GM12878 (cell line): ENCODE results near the gene JAG2. TPM values are rescaled to one million over a fixed set of nuclear protein-coding genes. Genes with fewer than 3 reads are reported as not detected.

ENCODE experiments used
- ATAC-seq: fragments of 200-7000 bp; cut with Tn5 transposase; 3 replicates; pipeline ENCODE4 v1.9.1; 2020; ENCODE audit warnings: mild to moderate bottlenecking, moderate library complexity
- BruUV-seq: library from RNA; stranded (reverse); fragments of 400-500 nt; replicated peaks from 2 replicates; lab custom pipeline; 2021; lab: Mats Ljungman, UMichigan
- CTCF ChIA-PET: fragments of 300-600 bp; sonication (Branson Sonifier 250); formaldehyde crosslinking; extraction: SDS; loops from one replicate; lab custom pipeline; 2021; ENCODE audit warnings: inconsistent platforms; lab: Yijun Ruan, JAX
- POLR2A ChIA-PET: fragments of 350-600 bp; formaldehyde crosslinking; extraction: SDS; loops from one replicate; lab custom pipeline; 2021; ENCODE audit warnings: inconsistent platforms; lab: Charles Lee
- RAD21 ChIA-PET: fragments of 300-600 bp; sonication (Branson Sonifier 250); formaldehyde crosslinking; loops from one replicate; lab custom pipeline; 2023; ENCODE audit warnings: antibody characterized with exemption; ENCODE audit not compliant: unreplicated experiment; lab: Charles Lee
- SMC1A ChIA-PET: fragments of 300-600 bp; sonication (Branson Sonifier 250); formaldehyde crosslinking; loops from one replicate; lab custom pipeline; 2023; ENCODE audit not compliant: unreplicated experiment, uncharacterized antibody; lab: Charles Lee
- DNase-seq: peaks from one replicate; pipeline ENCODE4 v3.0.0-alpha.2; 2011; ENCODE audit warnings: low read depth, low spot score
- FAIRE-seq: peaks from 3 replicates; lab custom pipeline; 2011; peaks lifted over from hg19 to GRCh38; lab: Jason Lieb, UNC
- H2AFZ ChIP-seq: 2 replicates; pipeline ENCODE4 v1.6.0; 2011; ENCODE audit warnings: low read depth, low read length, control low read depth; ENCODE audit not compliant: control insufficient read depth
- H3K27ac ChIP-seq: 2 replicates; pipeline ENCODE4 v1.5.1; 2011; ENCODE audit warnings: control low read depth; ENCODE audit not compliant: control insufficient read depth, insufficient read depth
- H3K27me3 ChIP-seq, 2 experiments: replicated peaks in 1 of 2; 2 replicates each; pipeline versions ENCODE4 v1.6.0 to v1.6.1; 2011; ENCODE audit warnings: low read length in 1 of 2; ENCODE audit not compliant: control insufficient read depth in 2 of 2, insufficient read depth in 2 of 2
- H3K36me3 ChIP-seq, 2 experiments: 2 replicates each; pipeline ENCODE4 v1.5.1; 2011; ENCODE audit warnings: low read length in 1 of 2; ENCODE audit not compliant: control insufficient read depth in 2 of 2, insufficient read depth in 2 of 2
- H3K4me1 ChIP-seq: 2 replicates; pipeline ENCODE4 v1.6.1; 2011; ENCODE audit warnings: mild to moderate bottlenecking, low read length, moderate library complexity, mixed read lengths; ENCODE audit not compliant: control insufficient read depth, insufficient read depth
- H3K4me2 ChIP-seq: 2 replicates; pipeline ENCODE4 v1.6.0; 2011; ENCODE audit warnings: control low read depth; ENCODE audit not compliant: control insufficient read depth, insufficient read depth
- H3K4me3 ChIP-seq: fragments of 200-600 bp; sonication (generic); 2 replicates; pipeline ENCODE4 v1.5.1; 2016
- H3K79me2 ChIP-seq: 2 replicates; pipeline ENCODE4 v1.6.0; 2011; ENCODE audit warnings: low read length; ENCODE audit not compliant: control insufficient read depth, insufficient read depth
- H3K9ac ChIP-seq: 2 replicates; pipeline ENCODE4 v1.8.0; 2011; ENCODE audit warnings: low read length, control low read depth, mixed read lengths; ENCODE audit not compliant: control insufficient read depth, insufficient read depth
- H3K9me3 ChIP-seq: replicated peaks from 3 replicates; pipeline ENCODE4 v1.5.1; 2011; ENCODE audit warnings: mild to moderate bottlenecking, low read length; ENCODE audit not compliant: control insufficient read depth, insufficient read depth
- H4K20me1 ChIP-seq: 2 replicates; pipeline ENCODE4 v1.6.0; 2011; ENCODE audit not compliant: control insufficient read depth, insufficient read depth
- ASH2L ChIP-seq: fragments of 300-600, 200-600 bp; sonication (generic); IDR thresholded peaks from 2 replicates; pipeline ENCODE4 v1.6.1; 2017; ENCODE audit warnings: low read depth, mild to moderate bottlenecking, borderline replicate concordance
- CBFB ChIP-seq: IDR thresholded peaks from 2 replicates; pipeline ENCODE4 v1.6.1; 2016; ENCODE audit warnings: antibody characterized with exemption, low read depth
- GABPA ChIP-seq: IDR thresholded peaks from 2 replicates; pipeline ENCODE4 v1.6.1; 2014; ENCODE audit warnings: antibody characterized with exemption, low read depth, mild to moderate bottlenecking, inconsistent platforms
- GATAD2B ChIP-seq: fragments of 450-650 bp; conservative IDR thresholded peaks from 2 replicates; pipeline ENCODE4 v1.6.1; 2017; ENCODE audit warnings: low read depth, mild to moderate bottlenecking, moderate library complexity
- MTA3 ChIP-seq: IDR thresholded peaks from 2 replicates; pipeline ENCODE4 v1.6.1; 2012; ENCODE audit warnings: low read length, inconsistent platforms, borderline replicate concordance
- NFIC ChIP-seq: IDR thresholded peaks from 2 replicates; pipeline ENCODE4 v1.6.1; 2012; ENCODE audit warnings: low read depth, mild to moderate bottlenecking, inconsistent platforms, low read length, moderate library complexity
- NFYB ChIP-seq: IDR thresholded peaks from 2 replicates; pipeline ENCODE4 v1.6.1; 2011; ENCODE audit warnings: low read depth, mild to moderate bottlenecking, low read length, improper control_type of control experiment, moderate library complexity; ENCODE audit not compliant: insufficient read depth
- RUNX3 ChIP-seq: IDR thresholded peaks from 2 replicates; pipeline ENCODE4 v1.6.1; 2012; ENCODE audit warnings: low read length, inconsistent platforms
- SIN3A ChIP-seq: IDR thresholded peaks from 2 replicates; pipeline ENCODE4 v1.6.1; 2012; ENCODE audit warnings: low read depth, low read length, improper control_type of control experiment
- SIX5 ChIP-seq: IDR thresholded peaks from 2 replicates; pipeline ENCODE4 v1.6.1; 2011; ENCODE audit warnings: mild to moderate bottlenecking, low read depth, low read length, moderate library complexity; ENCODE audit not compliant: severe bottlenecking
- SP1 ChIP-seq: IDR thresholded peaks from one replicate; pipeline ENCODE4 v1.6.1; 2011; ENCODE audit warnings: low read depth, low read length
- SREBF2 ChIP-seq: IDR thresholded peaks from 2 replicates; pipeline ENCODE4 v1.6.1; 2012; ENCODE audit warnings: mild to moderate bottlenecking, low read length
- ZNF622 ChIP-seq: fragments of 450-650 bp; IDR thresholded peaks from 2 replicates; pipeline ENCODE4 v1.6.1; 2017; ENCODE audit warnings: mild to moderate bottlenecking, inconsistent platforms
- ZSCAN29 ChIP-seq: fragments of 450-650 bp; IDR thresholded peaks from 2 replicates; pipeline ENCODE4 v1.6.1; 2017; ENCODE audit warnings: mild to moderate bottlenecking, moderate library complexity
- WGBS: methylation state at CpG from one replicate; pipeline ENCODE4 v1.1.6; 2016; ENCODE audit warnings: low lambda C conversion rate; ENCODE audit not compliant: insufficient replicate concordance, insufficient coverage; ENCODE audit errors: missing lambda C conversion rate; 5-methylcytosine and 5-hydroxymethylcytosine counted together
- in situ Hi-C: fragments of 300-500 bp; cut with MboI; formaldehyde crosslinking; loops from 9 replicates; pipeline ENCODE4 v1.14.3; 2018; ENCODE audit warnings: mixed read lengths
- intact Hi-C: fragments of 100-400 bp; cut with micrococcal nuclease; formaldehyde crosslinking; loops from one replicate; pipeline ENCODE4 v1.14.2; 2022; ENCODE audit not compliant: unreplicated experiment
- polyA plus RNA-seq, 11 experiments: library from polyadenylated mRNA; depleted of rRNA in 4 of 11; unstranded in 6 of 11; stranded (reverse) in 5 of 11; fragments of >200 nt; fragmentation: Nextera tagmentation in 4 of 11; fragmentation: Illumina TruSeq in 1 of 11; extraction: Ambion mirVana in 4 of 11; extraction: Trizol in 1 of 11; gene quantifications; 1 replicate in 1 of 11; 2 replicates in 10 of 11; pipeline versions ENCODE4 v1.2.1 to v1.2.3, GENCODE V29; 2011 to 2016; ENCODE audit warnings: inconsistent platforms in 2 of 11, missing spikeins in 2 of 11, low read depth in 1 of 11
- total RNA-seq, 4 experiments: library from RNA; depleted of rRNA in 3 of 4; stranded (reverse); fragments of >200 nt in 3 of 4; fragmentation: Illumina TruSeq in 1 of 4; extraction: Trizol in 1 of 4; gene quantifications; 2 replicates each; pipeline versions ENCODE4 v1.2.1 to v1.2.3, GENCODE V29; 2013 to 2021
- TF ChIP-seq, protein P1 (sequence below): fragments of 450-650 bp; IDR thresholded peaks from 2 replicates; pipeline ENCODE4 v1.6.1; 2017; ENCODE audit warnings: mild to moderate bottlenecking, moderate library complexity
- TF ChIP-seq, protein P2 (sequence below): fragments of 450-650 bp; IDR thresholded peaks from 2 replicates; pipeline ENCODE4 v1.6.1; 2016; ENCODE audit warnings: mild to moderate bottlenecking

The JAG2 gene
- total and polyA plus RNA-seq, 10 of the 15 experiments (the other 5 are each of a cell fraction or from before 2014, with no cell fraction given), result 0.04 to 0.14 (median 0.06) TPM; not detected in 5

DNA sequence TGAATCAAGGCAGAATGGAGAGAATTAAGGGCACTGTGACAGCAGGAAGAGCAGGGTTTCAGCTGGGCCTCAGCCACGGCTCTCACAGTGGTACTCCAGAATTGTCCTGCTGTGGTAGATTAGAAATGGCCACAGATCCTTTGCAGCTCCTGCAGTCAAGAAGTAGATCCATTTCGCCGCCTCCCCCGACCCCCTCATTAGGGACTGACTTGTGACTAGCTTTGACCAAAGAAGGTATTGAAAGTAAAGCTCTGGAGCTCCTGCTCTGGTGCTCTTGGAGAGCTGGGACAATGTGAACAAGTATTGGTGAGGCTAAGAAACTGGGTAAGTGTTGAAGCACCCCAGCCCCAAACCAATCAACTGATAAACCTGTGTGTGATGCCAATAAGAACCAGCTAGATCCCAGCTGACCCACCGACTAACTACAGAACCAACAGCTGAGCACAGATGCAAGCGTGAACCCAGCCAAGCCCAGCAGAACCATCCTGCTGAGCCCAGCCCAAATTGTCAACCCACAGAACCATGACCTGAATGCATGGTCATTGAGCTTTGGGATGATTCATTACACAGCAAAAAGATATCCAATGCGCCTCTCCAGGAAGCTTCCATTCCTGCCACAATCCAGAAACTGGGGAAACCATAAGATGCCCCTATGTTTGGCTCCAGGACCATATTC, 50.7 kb downstream of the JAG2 start (continued):
- TF ChIP-seq, protein P1, sequence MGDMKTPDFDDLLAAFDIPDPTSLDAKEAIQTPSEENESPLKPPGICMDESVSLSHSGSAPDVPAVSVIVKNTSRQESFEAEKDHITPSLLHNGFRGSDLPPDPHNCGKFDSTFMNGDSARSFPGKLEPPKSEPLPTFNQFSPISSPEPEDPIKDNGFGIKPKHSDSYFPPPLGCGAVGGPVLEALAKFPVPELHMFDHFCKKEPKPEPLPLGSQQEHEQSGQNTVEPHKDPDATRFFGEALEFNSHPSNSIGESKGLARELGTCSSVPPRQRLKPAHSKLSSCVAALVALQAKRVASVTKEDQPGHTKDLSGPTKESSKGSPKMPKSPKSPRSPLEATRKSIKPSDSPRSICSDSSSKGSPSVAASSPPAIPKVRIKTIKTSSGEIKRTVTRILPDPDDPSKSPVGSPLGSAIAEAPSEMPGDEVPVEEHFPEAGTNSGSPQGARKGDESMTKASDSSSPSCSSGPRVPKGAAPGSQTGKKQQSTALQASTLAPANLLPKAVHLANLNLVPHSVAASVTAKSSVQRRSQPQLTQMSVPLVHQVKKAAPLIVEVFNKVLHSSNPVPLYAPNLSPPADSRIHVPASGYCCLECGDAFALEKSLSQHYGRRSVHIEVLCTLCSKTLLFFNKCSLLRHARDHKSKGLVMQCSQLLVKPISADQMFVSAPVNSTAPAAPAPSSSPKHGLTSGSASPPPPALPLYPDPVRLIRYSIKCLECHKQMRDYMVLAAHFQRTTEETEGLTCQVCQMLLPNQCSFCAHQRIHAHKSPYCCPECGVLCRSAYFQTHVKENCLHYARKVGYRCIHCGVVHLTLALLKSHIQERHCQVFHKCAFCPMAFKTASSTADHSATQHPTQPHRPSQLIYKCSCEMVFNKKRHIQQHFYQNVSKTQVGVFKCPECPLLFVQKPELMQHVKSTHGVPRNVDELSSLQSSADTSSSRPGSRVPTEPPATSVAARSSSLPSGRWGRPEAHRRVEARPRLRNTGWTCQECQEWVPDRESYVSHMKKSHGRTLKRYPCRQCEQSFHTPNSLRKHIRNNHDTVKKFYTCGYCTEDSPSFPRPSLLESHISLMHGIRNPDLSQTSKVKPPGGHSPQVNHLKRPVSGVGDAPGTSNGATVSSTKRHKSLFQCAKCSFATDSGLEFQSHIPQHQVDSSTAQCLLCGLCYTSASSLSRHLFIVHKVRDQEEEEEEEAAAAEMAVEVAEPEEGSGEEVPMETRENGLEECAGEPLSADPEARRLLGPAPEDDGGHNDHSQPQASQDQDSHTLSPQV, result no peak
- TF ChIP-seq ASH2L (no peak), GABPA (no peak), SREBF2 (no peak), MTA3 (no peak), NFYB (no peak), NFIC (no peak), ZSCAN29 (no peak)

DNA sequence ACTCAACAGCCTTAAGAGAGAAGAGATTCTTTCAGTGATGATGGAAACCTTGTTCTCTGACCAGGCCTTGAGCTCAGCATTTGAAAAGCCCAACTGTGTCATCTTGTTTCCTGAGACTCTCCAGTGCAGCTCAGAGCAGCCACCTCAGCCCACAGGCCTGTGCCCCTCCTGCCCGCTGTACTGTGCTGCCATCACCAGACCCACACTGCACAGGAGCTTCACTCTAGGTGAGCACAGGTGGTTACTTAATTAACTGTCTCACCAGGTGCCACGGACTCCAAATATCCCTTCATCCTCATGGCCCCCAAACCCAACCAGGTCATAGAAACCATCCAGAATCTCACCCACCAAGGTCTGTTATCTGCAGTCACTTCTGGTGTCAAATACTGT, 51.3 kb downstream of the JAG2 start:
- no peak for TF ChIP-seq GATAD2B
- TF ChIP-seq RUNX3, result no peak
- no peak for TF ChIP-seq ZNF622
- TF ChIP-seq CBFB, result no peak
- TF ChIP-seq SIN3A, result no peak
- TF ChIP-seq, protein P2, sequence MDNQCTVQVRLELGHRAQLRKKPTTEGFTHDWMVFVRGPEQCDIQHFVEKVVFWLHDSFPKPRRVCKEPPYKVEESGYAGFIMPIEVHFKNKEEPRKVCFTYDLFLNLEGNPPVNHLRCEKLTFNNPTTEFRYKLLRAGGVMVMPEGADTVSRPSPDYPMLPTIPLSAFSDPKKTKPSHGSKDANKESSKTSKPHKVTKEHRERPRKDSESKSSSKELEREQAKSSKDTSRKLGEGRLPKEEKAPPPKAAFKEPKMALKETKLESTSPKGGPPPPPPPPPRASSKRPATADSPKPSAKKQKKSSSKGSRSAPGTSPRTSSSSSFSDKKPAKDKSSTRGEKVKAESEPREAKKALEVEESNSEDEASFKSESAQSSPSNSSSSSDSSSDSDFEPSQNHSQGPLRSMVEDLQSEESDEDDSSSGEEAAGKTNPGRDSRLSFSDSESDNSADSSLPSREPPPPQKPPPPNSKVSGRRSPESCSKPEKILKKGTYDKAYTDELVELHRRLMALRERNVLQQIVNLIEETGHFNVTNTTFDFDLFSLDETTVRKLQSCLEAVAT, result no peak
- TF ChIP-seq SIX5, result no peak
- no peak for TF ChIP-seq SP1
- in situ Hi-C loops (no loop called here), intact Hi-C loops (no loop called here)
- POLR2A ChIA-PET, result no interaction called here
- no peak for ATAC-seq
- no TSS peak for BruUV-seq
- SMC1A ChIA-PET, result interaction anchor here (1.0 kb wide), 1 partner anchor 14 kb away, joined by 3 read pairs; no protein-coding TSS in a partner anchor
- Histone ChIP-seq H3K79me2 (no peaks in the 10 kb centered on the region), H3K4me2 (no peak overlapping the region), H3K4me3 (no peak overlapping the region), H3K9me3 (peaks cover 3% of the 10 kb centered on the region; the same call in 2 of the 3 replicates), H4K20me1 (no peaks in the 10 kb centered on the region), H2AFZ (no peak overlapping the region), H3K36me3 (no peaks in the 10 kb centered on the region), H3K27ac (no peak overlapping the region), H3K4me1 (no peaks in the 10 kb centered on the region), H3K9ac (no peak overlapping the region), H3K27me3 (no peaks in the 10 kb centered on the region; a peak in 1 of 4 replicates)
- DNase-seq, result no peak
- FAIRE-seq, result no peak
- CTCF ChIA-PET, result interaction anchor here (0.8 kb wide), 1 partner anchor 13 kb away, joined by 3 read pairs; no protein-coding TSS in a partner anchor
- RAD21 ChIA-PET, result no interaction called here
- WGBS, result 29% methylated on average over 2 of the region's 2 CpGs
